ENCODE results near the gene TADA3. TPM values are rescaled to one million over a fixed set of nuclear protein-coding genes. Genes with fewer than 3 reads are reported as not detected.

TADA3 gene
- total RNA-seq, 1 experiment from 2014 or later = 49.2 TPM

DNA sequence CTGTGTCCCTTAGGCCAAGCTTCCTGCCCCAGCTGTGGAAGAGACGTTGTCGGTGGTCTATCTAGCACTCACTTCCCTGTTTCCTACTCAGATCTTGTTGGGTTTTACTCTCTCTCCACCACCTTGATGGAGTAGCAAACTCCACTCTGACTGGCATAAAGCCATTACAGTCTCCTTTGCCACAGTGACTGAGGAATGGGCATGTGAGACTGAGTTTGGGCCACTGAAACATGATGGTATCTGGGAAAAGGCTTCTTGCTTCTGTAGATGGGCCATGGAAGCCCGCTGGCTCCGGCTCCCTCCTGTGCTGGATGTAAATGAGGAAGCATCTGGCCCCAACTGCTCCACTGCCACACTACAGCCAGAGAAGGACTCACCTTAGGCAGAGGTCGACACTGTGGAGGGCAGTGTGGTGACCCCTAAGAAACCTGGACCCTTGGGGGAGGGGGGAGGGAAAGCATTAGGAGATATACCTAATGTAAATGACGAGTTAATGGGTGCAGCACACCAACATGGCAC lies 13.1 kb downstream of the TADA3 start:
- H3K4me3 ChIP-seq (ENCODE audit: low read depth, low read length) = no peak overlapping the region
- Mint-ChIP-seq H3K27ac (ENCODE audit: unreplicated experiment) (no peak overlapping the region), H3K4me1 (ENCODE audit: low read depth, unreplicated experiment) (no peaks in the 10 kb centered on the region), H3K36me3 (ENCODE audit: insufficient read depth, unreplicated experiment) (peaks cover 12% of the 10 kb centered on the region), H3K4me3 (ENCODE audit: unreplicated experiment) (no peak overlapping the region), H3K9me3 (ENCODE audit: unreplicated experiment) (no peaks in the 10 kb centered on the region), H3K27me3 (ENCODE audit: insufficient read depth, unreplicated experiment) (no peaks in the 10 kb centered on the region)
- no peaks in the 10 kb centered on the region for H3K4me1 ChIP-seq
- H3K36me3 ChIP-seq (ENCODE audit: control insufficient read depth, insufficient read depth, low read length) = no peaks in the 10 kb centered on the region; the same call in 1 of the 2 replicates
- TF ChIP-seq, protein P1, sequence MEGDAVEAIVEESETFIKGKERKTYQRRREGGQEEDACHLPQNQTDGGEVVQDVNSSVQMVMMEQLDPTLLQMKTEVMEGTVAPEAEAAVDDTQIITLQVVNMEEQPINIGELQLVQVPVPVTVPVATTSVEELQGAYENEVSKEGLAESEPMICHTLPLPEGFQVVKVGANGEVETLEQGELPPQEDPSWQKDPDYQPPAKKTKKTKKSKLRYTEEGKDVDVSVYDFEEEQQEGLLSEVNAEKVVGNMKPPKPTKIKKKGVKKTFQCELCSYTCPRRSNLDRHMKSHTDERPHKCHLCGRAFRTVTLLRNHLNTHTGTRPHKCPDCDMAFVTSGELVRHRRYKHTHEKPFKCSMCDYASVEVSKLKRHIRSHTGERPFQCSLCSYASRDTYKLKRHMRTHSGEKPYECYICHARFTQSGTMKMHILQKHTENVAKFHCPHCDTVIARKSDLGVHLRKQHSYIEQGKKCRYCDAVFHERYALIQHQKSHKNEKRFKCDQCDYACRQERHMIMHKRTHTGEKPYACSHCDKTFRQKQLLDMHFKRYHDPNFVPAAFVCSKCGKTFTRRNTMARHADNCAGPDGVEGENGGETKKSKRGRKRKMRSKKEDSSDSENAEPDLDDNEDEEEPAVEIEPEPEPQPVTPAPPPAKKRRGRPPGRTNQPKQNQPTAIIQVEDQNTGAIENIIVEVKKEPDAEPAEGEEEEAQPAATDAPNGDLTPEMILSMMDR (IDR thresholded peaks at IDR 0.05; ENCODE audit: insufficient read depth in 1 of 2, low read depth in 1 of 2, low read length in 1 of 2, severe bottlenecking in 1 of 2, unreplicated experiment in 1 of 2) = no peak
- DNase-seq = no peak
- H3K9me3 ChIP-seq = no peaks in the 10 kb centered on the region
- no peaks in the 10 kb centered on the region for H3K27me3 ChIP-seq (replicated peaks; ENCODE audit: control insufficient read depth, insufficient read depth, low read length)
- POLR2A ChIA-PET = interaction anchor here (1.2 kb wide), 1 partner anchor 14 kb away, joined by 3 read pairs; the partner anchor contains the start of gene ARPC4
- CTCF ChIA-PET = no interaction called here
- intact Hi-C loops (cut with micrococcal nuclease; ENCODE audit: unreplicated experiment) = no loop called here
- no TSS peak for BruUV-seq (replicated peaks)

DNA sequence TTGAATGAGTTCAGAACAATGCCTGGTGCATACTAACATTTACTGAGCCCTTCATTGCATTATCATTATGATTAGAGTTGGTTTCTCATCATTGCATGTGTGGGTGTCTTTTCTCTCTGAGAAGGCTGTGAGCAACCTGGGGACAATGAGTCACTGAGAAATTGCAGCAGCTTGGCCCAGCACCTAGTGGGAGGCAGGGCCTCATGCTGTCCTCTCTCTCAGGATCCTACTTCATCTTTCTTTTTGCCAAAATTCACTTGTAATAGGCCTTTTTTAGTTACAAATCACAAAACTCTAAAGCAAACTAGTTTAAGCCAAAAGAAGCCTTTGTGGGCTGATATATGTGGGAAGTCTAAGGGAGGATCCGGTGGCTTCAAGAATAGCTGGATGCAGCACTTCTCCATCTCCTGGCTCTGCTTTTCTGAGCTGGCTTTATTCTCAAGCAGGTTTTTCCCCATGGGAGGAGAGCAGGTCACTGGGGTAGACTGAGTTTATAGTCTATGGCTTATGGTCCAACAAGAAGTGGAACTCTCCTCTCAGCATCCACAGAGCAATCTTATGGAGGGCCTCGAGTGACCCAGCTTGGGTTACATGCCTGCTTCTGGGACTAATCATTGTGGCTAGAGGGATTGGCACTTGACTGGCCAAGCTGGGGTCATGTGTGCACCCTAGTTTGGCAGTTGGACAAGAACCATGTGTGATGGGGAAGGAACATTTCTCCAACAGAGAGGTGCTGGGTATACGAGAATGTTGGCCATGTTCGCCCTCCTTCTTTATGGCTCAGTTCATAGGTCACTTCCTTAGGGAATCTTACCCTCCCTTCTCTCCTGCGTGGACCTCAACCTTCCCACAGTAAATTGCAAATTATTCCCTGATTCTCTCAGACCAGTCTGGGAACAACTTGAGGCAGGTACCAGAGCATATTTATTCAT lies 13.9 kb downstream of the TADA3 start:
- Histone ChIP-seq H3K4me1 (no peaks in the 10 kb centered on the region), H3K36me3 (ENCODE audit: control insufficient read depth, insufficient read depth, low read length) (no peaks in the 10 kb centered on the region; the same call in 1 of the 2 replicates), H3K27me3 (replicated peaks; ENCODE audit: control insufficient read depth, insufficient read depth, low read length) (no peaks in the 10 kb centered on the region), H3K4me3 (ENCODE audit: low read depth, low read length) (no peak overlapping the region), H3K9me3 (no peaks in the 10 kb centered on the region)
- BruUV-seq (replicated peaks) = no TSS peak
- POLR2A ChIA-PET = interaction anchor here (0.5 to 1.2 kb wide), 2 partner anchors 14 to 19 kb away, joined by 3 to 8 read pairs; partner anchors contain the start of gene ARPC4
- no peaks in the 10 kb centered on the region for H3K27me3 Mint-ChIP-seq (ENCODE audit: insufficient read depth, unreplicated experiment)
- H3K4me3 Mint-ChIP-seq (ENCODE audit: unreplicated experiment) = no peak overlapping the region
- intact Hi-C loops (cut with micrococcal nuclease; ENCODE audit: unreplicated experiment) = no loop called here
- CTCF ChIA-PET = no interaction called here
- no peak for DNase-seq
- H3K36me3 Mint-ChIP-seq (ENCODE audit: insufficient read depth, unreplicated experiment) = peaks cover 12% of the 10 kb centered on the region
- no peaks in the 10 kb centered on the region for H3K4me1 Mint-ChIP-seq (ENCODE audit: low read depth, unreplicated experiment)
- H3K9me3 Mint-ChIP-seq (ENCODE audit: unreplicated experiment) = no peaks in the 10 kb centered on the region
- no peak overlapping the region for H3K27ac Mint-ChIP-seq (ENCODE audit: unreplicated experiment)
- TF ChIP-seq, protein P1 (IDR thresholded peaks at IDR 0.05; ENCODE audit: insufficient read depth in 1 of 2, low read depth in 1 of 2, low read length in 1 of 2, severe bottlenecking in 1 of 2, unreplicated experiment in 1 of 2) = no peak

DNA sequence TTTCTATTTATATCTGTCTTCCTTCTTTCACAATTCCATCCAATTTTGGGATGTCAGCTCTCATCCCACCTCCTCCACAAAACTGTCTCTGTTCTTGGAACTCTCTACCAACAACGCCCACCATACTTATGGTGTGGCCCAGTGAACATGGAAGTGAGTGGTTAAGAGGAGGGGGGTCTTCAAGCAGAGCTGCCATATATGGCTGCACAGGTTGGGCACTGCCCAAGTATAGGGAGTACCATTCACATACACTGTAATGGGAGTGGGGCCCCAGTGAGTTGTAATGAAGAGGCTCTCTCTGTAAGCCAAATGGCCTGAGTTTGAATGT lies 14.6 kb downstream of the TADA3 start:
- Mint-ChIP-seq H3K4me1 (ENCODE audit: low read depth, unreplicated experiment) (no peaks in the 10 kb centered on the region), H3K36me3 (ENCODE audit: insufficient read depth, unreplicated experiment) (peaks cover 6% of the 10 kb centered on the region), H3K4me3 (ENCODE audit: unreplicated experiment) (no peak overlapping the region), H3K27me3 (ENCODE audit: insufficient read depth, unreplicated experiment) (no peaks in the 10 kb centered on the region), H3K27ac (ENCODE audit: unreplicated experiment) (no peak overlapping the region), H3K9me3 (ENCODE audit: unreplicated experiment) (no peaks in the 10 kb centered on the region)
- TF ChIP-seq, protein P1 (IDR thresholded peaks at IDR 0.05; ENCODE audit: insufficient read depth in 1 of 2, low read depth in 1 of 2, low read length in 1 of 2, severe bottlenecking in 1 of 2, unreplicated experiment in 1 of 2) = no peak
- Histone ChIP-seq H3K4me1 (no peaks in the 10 kb centered on the region), H3K4me3 (ENCODE audit: low read depth, low read length) (no peak overlapping the region), H3K9me3 (no peaks in the 10 kb centered on the region), H3K27me3 (replicated peaks; ENCODE audit: control insufficient read depth, insufficient read depth, low read length) (no peaks in the 10 kb centered on the region), H3K36me3 (ENCODE audit: control insufficient read depth, insufficient read depth, low read length) (no peaks in the 10 kb centered on the region; the same call in 1 of the 2 replicates)
- ChIA-PET CTCF (no interaction called here), POLR2A (interaction anchor here (0.5 kb wide), 1 partner anchor 19 kb away, joined by 8 read pairs; no protein-coding TSS in a partner anchor)
- intact Hi-C loops (cut with micrococcal nuclease; ENCODE audit: unreplicated experiment) = no loop called here
- DNase-seq = no peak
- no TSS peak for BruUV-seq (replicated peaks)
